GM12892 (cell line): ENCODE measurements around the gene SCFD2.

Experiments used
- POLR2A ChIP-seq: IDR thresholded peaks from 2 replicates; pipeline ENCODE4 v1.6.1; 2011; ENCODE audit warnings: low read depth, low read length, control low read depth
- POLR2AphosphoS5 ChIP-seq: IDR thresholded peaks from 2 replicates; pipeline ENCODE4 v1.6.1; 2011; ENCODE audit warnings: low read depth, low read length, control low read depth
- TAF1 ChIP-seq: IDR thresholded peaks from 2 replicates; pipeline ENCODE4 v1.6.1; 2011; ENCODE audit warnings: low read depth, mild to moderate bottlenecking, control low read depth, low read length, borderline replicate concordance

DNA sequence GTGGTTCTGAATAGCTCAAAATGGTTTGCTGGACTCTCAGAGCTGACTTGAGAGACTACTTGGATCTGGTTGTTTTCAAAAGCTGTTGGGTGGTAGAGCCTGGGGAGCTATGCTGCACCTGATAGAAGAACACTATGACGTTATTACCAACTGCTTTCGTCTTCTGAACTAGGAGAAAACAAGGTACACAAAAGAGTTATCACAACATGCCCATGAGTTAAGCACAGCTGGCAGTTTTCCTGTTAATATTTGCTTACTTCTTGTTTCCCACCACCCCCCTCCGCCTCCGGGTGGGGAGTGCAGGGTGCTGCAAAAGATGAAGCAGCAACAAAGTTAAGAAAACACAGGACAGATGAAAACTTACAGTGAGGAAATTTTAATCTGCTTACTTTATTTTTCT is 434.6 kb downstream of the SCFD2 start:
- TF ChIP-seq POLR2A (no peak), POLR2AphosphoS5 (no peak), TAF1 (no peak)
